Breast epithelium (tissue), 4 donors: ENCODE measurements around the gene IMMP2L. TPM values are rescaled to one million over a fixed set of nuclear protein-coding genes. Genes with fewer than 3 reads are reported as not detected.
"Not testable (repeated sequence)": the region's sequence is repeated elsewhere in the genome, so short reads cannot be mapped to it uniquely, and the experiment has no call there.

ENCODE experiments used
- DNase-seq, 2 donors: peaks; one replicate each; pipeline ENCODE4 v3.0.0-alpha.2; 2019; ENCODE audit warnings: low spot score in 2 of 2
- H3K27ac ChIP-seq, 2 donors: fragments of 200-600 bp; sonication (generic) in 1 of 2; one replicate each; pipeline ENCODE4 v1.5.1; 2016 to 2019; ENCODE audit warnings: mild to moderate bottlenecking in 1 of 2
- H3K27me3 ChIP-seq, 2 donors: fragments of 200-600 bp; sonication (generic) in 1 of 2; one replicate each; pipeline versions ENCODE4 v1.5.1 to v1.6.0; 2017 to 2019; ENCODE audit warnings: control low read depth in 1 of 2, mild to moderate bottlenecking in 1 of 2
- H3K36me3 ChIP-seq: fragments of 200-600 bp; one replicate; pipeline ENCODE4 v1.5.1; 2019
- H3K4me1 ChIP-seq, 2 donors: fragments of 200-600 bp; sonication (generic); one replicate each; pipeline ENCODE4 v1.5.1; 2016 to 2019; ENCODE audit warnings: control low read depth in 1 of 2
- H3K4me3 ChIP-seq, 3 donors: fragments of 200-600 bp; sonication (generic); 1 replicate in 2 of 3; 2 replicates in 1 of 3; pipeline ENCODE4 v1.5.1; 2016 to 2019; ENCODE audit warnings: mild to moderate bottlenecking in 3 of 3, moderate library complexity in 2 of 3
- H3K9me3 ChIP-seq, 2 donors: fragments of 200-600 bp; sonication (generic) in 1 of 2; one replicate each; pipeline ENCODE4 v1.5.1; 2016 to 2019; ENCODE audit warnings: control low read depth in 1 of 2
- CTCF ChIP-seq, 3 donors: fragments of 450-650 bp; IDR thresholded peaks; one replicate each; pipeline ENCODE4 v1.5.1; 2016 to 2017; ENCODE audit warnings: antibody characterized with exemption in 3 of 3, mild to moderate bottlenecking in 3 of 3, moderate library complexity in 3 of 3
- POLR2A ChIP-seq: fragments of 450-650 bp; IDR thresholded peaks from one replicate; pipeline ENCODE4 v1.6.1; 2016; ENCODE audit warnings: antibody characterized with exemption, mild to moderate bottlenecking, moderate library complexity
- POLR2AphosphoS5 ChIP-seq, 3 donors: sonication (generic); formaldehyde crosslinking; IDR thresholded peaks; one replicate each; pipeline ENCODE4 v1.6.1; 2017; ENCODE audit warnings: antibody characterized with exemption in 3 of 3
- intact Hi-C: fragments of 100-400 bp; cut with DNase I; formaldehyde crosslinking; loops from one replicate; pipeline ENCODE4 v1.15.1; 2023; ENCODE audit warnings: low total_unique reads
- total RNA-seq, 3 donors: library from RNA; depleted of rRNA; stranded (reverse); fragments of >200 nt; gene quantifications; one replicate each; pipeline ENCODE4 v1.1.0, GENCODE V29; 2016

Gene IMMP2L
- total RNA-seq, 3 donors from 2014 or later: 19.8 to 39.7 (median 30.8) TPM

- Histone ChIP-seq H3K36me3 (no peaks in the 10 kb centered on the region), H3K9me3 (no peaks in the 10 kb centered on the region), H3K27me3 (no peaks in the 10 kb centered on the region), H3K4me3 (no peak overlapping the region), H3K27ac (no peak overlapping the region), H3K4me1 (no peaks in the 10 kb centered on the region)
- no peak for TF ChIP-seq POLR2AphosphoS5 (IDR thresholded peaks at IDR 0.05)
- TF ChIP-seq CTCF (IDR thresholded peaks at IDR 0.05): no peak
- no peak for TF ChIP-seq POLR2A
- no peak for DNase-seq
- intact Hi-C loops: no loop called here
Observed at GRCh38 chr7:111459065-111459756, 103.1 kb downstream of the IMMP2L start.

- H3K4me1 ChIP-seq, H3K27me3 ChIP-seq, DNase-seq, H3K27ac ChIP-seq, H3K36me3 ChIP-seq, H3K4me3 ChIP-seq, intact Hi-C loops, H3K9me3 ChIP-seq: not testable (repeated sequence)
Observed at GRCh38 chr7:111450705-111451104, 111.6 kb downstream of the IMMP2L start.

GRCh38 chr7:111447502-111447901, 114.8 kb downstream of the IMMP2L start:
- H3K27ac ChIP-seq, H3K36me3 ChIP-seq, H3K4me1 ChIP-seq, H3K9me3 ChIP-seq, H3K27me3 ChIP-seq, H3K4me3 ChIP-seq, intact Hi-C loops, DNase-seq: not testable (repeated sequence)

- Histone ChIP-seq H3K27ac (no peak overlapping the region), H3K4me1 (no peaks in the 10 kb centered on the region), H3K36me3 (no peaks in the 10 kb centered on the region), H3K4me3 (no peak overlapping the region), H3K9me3 (peaks cover 0 to 15% of the 10 kb centered on the region in 2 donors), H3K27me3 (no peaks in the 10 kb centered on the region)
- TF ChIP-seq POLR2A: no peak
- no peak for TF ChIP-seq CTCF (IDR thresholded peaks at IDR 0.05)
- no peak for TF ChIP-seq POLR2AphosphoS5 (IDR thresholded peaks at IDR 0.05)
- no peak for DNase-seq
- intact Hi-C loops: no loop called here
Observed at GRCh38 chr7:111439977-111440376, 122.3 kb downstream of the IMMP2L start.

GRCh38 chr7:111438369-111439289, 123.7 kb downstream of the IMMP2L start:
- intact Hi-C loops: no loop called here
- H3K27me3 ChIP-seq: no peaks in the 10 kb centered on the region
- no peak overlapping the region for H3K4me3 ChIP-seq
- H3K9me3 ChIP-seq: peaks cover 5 to 27% of the 10 kb centered on the region in 2 donors
- DNase-seq: no peak
- TF ChIP-seq POLR2A (no peak), POLR2AphosphoS5 (IDR thresholded peaks at IDR 0.05) (no peak), CTCF (IDR thresholded peaks at IDR 0.05) (no peak)
- H3K36me3 ChIP-seq: no peaks in the 10 kb centered on the region
- no peak overlapping the region for H3K27ac ChIP-seq
- no peaks in the 10 kb centered on the region for H3K4me1 ChIP-seq

GRCh38 chr7:111437736-111438135, 124.6 kb downstream of the IMMP2L start:
- Histone ChIP-seq H3K36me3 (no peaks in the 10 kb centered on the region), H3K27me3 (no peaks in the 10 kb centered on the region), H3K4me1 (no peaks in the 10 kb centered on the region), H3K4me3 (no peak overlapping the region), H3K27ac (no peak overlapping the region), H3K9me3 (peaks cover 5 to 32% of the 10 kb centered on the region in 2 donors)
- intact Hi-C loops: no loop called here
- TF ChIP-seq POLR2A: no peak
- no peak for TF ChIP-seq CTCF (IDR thresholded peaks at IDR 0.05)
- TF ChIP-seq POLR2AphosphoS5 (IDR thresholded peaks at IDR 0.05): no peak
- DNase-seq: no peak
